Panc1 (cell line): ENCODE results near the gene NDP. TPM values are rescaled to one million over a fixed set of nuclear protein-coding genes. Genes with fewer than 3 reads are reported as not detected.

Source experiments
- ATAC-seq: fragments of 200-7000 bp; cut with Tn5 transposase; 2 replicates; pipeline ENCODE4 v1.9.1; 2020; ENCODE audit warnings: mild to moderate bottlenecking, moderate library complexity
- BruUV-seq: library from RNA; stranded (reverse); fragments of 400-500 nt; replicated peaks from 2 replicates; lab custom pipeline; 2021; lab: Mats Ljungman, UMichigan
- CTCF ChIA-PET: fragments of 300-600 bp; sonication (Branson Sonifier 250); formaldehyde crosslinking; loops from one replicate; lab custom pipeline; 2022; ENCODE audit warnings: antibody characterized with exemption; lab: Charles Lee
- POLR2A ChIA-PET: fragments of 300-600 bp; sonication (Branson Sonifier 250); formaldehyde crosslinking; loops from one replicate; lab custom pipeline; 2022; ENCODE audit warnings: antibody characterized with exemption; lab: Charles Lee
- DNase-seq: peaks from one replicate; pipeline ENCODE4 v3.0.0-alpha.2; 2010; ENCODE audit warnings: low read depth, low spot score
- H3K27ac ChIP-seq: 2 replicates; pipeline ENCODE4 v1.5.1; 2011; ENCODE audit warnings: mild to moderate bottlenecking, low read length, inconsistent platforms
- H3K27me3 ChIP-seq: fragments of 200-500 bp; sonication (Bioruptor generic); 2 replicates; pipeline ENCODE4 v1.6.0; 2014; ENCODE audit warnings: low read length, inconsistent platforms; ENCODE audit not compliant: control insufficient read depth, insufficient read depth
- H3K36me3 ChIP-seq: fragments of 200-500 bp; sonication (Bioruptor generic); 2 replicates; pipeline ENCODE4 v1.5.1; 2014; ENCODE audit warnings: inconsistent platforms, mild to moderate bottlenecking, low read length, moderate library complexity; ENCODE audit not compliant: control insufficient read depth, insufficient read depth
- H3K4me1 ChIP-seq: 2 replicates; pipeline ENCODE4 v1.5.1; 2011; ENCODE audit warnings: inconsistent platforms, mild to moderate bottlenecking, low read length, moderate library complexity; ENCODE audit not compliant: control insufficient read depth, insufficient read depth
- H3K4me3 ChIP-seq, 2 experiments: 2 replicates each; pipeline ENCODE4 v1.5.1; 2011 to 2012; ENCODE audit warnings: low read depth in 2 of 2, low read length in 2 of 2, mild to moderate bottlenecking in 2 of 2, inconsistent platforms in 1 of 2, moderate library complexity in 1 of 2
- H3K9me3 ChIP-seq: fragments of 200-500 bp; sonication (Bioruptor generic); 2 replicates; pipeline ENCODE4 v1.5.1; 2014; ENCODE audit warnings: low read depth, mild to moderate bottlenecking, inconsistent platforms, low read length, moderate library complexity; ENCODE audit not compliant: control insufficient read depth, insufficient read depth
- POLR2AphosphoS5 ChIP-seq: IDR thresholded peaks from 2 replicates; pipeline ENCODE4 v1.6.1; 2012; ENCODE audit warnings: mild to moderate bottlenecking, low read depth, low read length, moderate library complexity
- SIN3A ChIP-seq: IDR thresholded peaks from 2 replicates; pipeline ENCODE4 v1.6.1; 2012; ENCODE audit warnings: low read depth, mild to moderate bottlenecking, low read length, moderate library complexity, borderline replicate concordance; ENCODE audit not compliant: insufficient read depth
- TCF7L2 ChIP-seq: IDR thresholded peaks from 2 replicates; pipeline ENCODE4 v1.6.1; 2011; ENCODE audit warnings: mild to moderate bottlenecking, low read depth, low read length, inconsistent platforms
- in situ Hi-C: cut with HindIII; loops from 2 replicates; pipeline ENCODE4 v1.10.0; 2016; ENCODE audit warnings: low sequenced_read_pairs, low pct_unique_long_range_greater_than_20kb
- intact Hi-C: fragments of 100-400 bp; cut with micrococcal nuclease; formaldehyde crosslinking; loops from one replicate; pipeline ENCODE4 v1.10.0; 2022; ENCODE audit not compliant: unreplicated experiment
- total RNA-seq: library from RNA; stranded (reverse); gene quantifications from one replicate; pipeline ENCODE4 v1.2.1, GENCODE V29; 2021; ENCODE audit not compliant: unreplicated experiment
- TF ChIP-seq, protein P1 (sequence below), 2 experiments: IDR thresholded peaks; 2 replicates each; pipeline ENCODE4 v1.6.1; 2011 to 2012; ENCODE audit warnings: low read depth in 2 of 2, control low read depth in 1 of 2, low read length in 1 of 2, mild to moderate bottlenecking in 1 of 2, moderate library complexity in 1 of 2; ENCODE audit not compliant: insufficient read depth in 1 of 2
- TF ChIP-seq, protein P2 (sequence below): fragments of 450-650 bp; IDR thresholded peaks from 2 replicates; pipeline ENCODE4 v1.5.1; 2017; ENCODE audit warnings: mild to moderate bottlenecking

Gene NDP
- total RNA-seq, 1 experiment from 2014 or later, result not detected

DNA sequence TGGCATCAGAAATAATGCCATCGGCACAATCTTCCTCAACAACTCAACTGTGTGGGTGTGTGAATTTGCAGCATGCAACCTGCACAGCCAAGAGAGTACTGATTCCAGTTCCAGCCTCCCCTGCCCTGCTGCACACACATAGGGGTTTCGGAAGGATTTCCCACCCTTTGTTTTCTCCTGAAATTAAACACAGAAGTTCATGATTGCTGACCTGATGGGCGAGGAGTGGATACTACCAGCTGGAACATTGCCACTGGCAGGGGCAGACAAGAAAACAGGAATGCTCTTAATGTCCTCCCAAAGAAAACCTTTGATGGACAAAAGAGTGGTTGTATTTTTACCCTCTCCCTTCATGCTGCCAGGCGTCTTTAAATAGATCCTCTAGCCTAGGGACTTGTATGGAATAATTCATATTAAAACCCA lies 4.8 kb downstream of the NDP start:
- ATAC-seq (no peak), DNase-seq (no peak)
- TF ChIP-seq, protein P1, sequence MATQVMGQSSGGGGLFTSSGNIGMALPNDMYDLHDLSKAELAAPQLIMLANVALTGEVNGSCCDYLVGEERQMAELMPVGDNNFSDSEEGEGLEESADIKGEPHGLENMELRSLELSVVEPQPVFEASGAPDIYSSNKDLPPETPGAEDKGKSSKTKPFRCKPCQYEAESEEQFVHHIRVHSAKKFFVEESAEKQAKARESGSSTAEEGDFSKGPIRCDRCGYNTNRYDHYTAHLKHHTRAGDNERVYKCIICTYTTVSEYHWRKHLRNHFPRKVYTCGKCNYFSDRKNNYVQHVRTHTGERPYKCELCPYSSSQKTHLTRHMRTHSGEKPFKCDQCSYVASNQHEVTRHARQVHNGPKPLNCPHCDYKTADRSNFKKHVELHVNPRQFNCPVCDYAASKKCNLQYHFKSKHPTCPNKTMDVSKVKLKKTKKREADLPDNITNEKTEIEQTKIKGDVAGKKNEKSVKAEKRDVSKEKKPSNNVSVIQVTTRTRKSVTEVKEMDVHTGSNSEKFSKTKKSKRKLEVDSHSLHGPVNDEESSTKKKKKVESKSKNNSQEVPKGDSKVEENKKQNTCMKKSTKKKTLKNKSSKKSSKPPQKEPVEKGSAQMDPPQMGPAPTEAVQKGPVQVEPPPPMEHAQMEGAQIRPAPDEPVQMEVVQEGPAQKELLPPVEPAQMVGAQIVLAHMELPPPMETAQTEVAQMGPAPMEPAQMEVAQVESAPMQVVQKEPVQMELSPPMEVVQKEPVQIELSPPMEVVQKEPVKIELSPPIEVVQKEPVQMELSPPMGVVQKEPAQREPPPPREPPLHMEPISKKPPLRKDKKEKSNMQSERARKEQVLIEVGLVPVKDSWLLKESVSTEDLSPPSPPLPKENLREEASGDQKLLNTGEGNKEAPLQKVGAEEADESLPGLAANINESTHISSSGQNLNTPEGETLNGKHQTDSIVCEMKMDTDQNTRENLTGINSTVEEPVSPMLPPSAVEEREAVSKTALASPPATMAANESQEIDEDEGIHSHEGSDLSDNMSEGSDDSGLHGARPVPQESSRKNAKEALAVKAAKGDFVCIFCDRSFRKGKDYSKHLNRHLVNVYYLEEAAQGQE (IDR thresholded peaks at IDR 0.05; ENCODE audit: insufficient read depth in 1 of 2, low read depth in 2 of 2, low read length in 1 of 2), result no peak
- TF ChIP-seq, protein P2, sequence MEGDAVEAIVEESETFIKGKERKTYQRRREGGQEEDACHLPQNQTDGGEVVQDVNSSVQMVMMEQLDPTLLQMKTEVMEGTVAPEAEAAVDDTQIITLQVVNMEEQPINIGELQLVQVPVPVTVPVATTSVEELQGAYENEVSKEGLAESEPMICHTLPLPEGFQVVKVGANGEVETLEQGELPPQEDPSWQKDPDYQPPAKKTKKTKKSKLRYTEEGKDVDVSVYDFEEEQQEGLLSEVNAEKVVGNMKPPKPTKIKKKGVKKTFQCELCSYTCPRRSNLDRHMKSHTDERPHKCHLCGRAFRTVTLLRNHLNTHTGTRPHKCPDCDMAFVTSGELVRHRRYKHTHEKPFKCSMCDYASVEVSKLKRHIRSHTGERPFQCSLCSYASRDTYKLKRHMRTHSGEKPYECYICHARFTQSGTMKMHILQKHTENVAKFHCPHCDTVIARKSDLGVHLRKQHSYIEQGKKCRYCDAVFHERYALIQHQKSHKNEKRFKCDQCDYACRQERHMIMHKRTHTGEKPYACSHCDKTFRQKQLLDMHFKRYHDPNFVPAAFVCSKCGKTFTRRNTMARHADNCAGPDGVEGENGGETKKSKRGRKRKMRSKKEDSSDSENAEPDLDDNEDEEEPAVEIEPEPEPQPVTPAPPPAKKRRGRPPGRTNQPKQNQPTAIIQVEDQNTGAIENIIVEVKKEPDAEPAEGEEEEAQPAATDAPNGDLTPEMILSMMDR, result no peak
- TF ChIP-seq SIN3A (no peak), TCF7L2 (no peak), POLR2AphosphoS5 (no peak)
- Histone ChIP-seq H3K4me3 (no peak overlapping the region), H3K36me3 (no peaks in the 10 kb centered on the region), H3K27ac (no peak overlapping the region), H3K27me3 (no peaks in the 10 kb centered on the region; the same call in 1 of the 2 replicates), H3K4me1 (no peaks in the 10 kb centered on the region; the same call in 1 of the 2 replicates), H3K9me3 (no peaks in the 10 kb centered on the region)
- in situ Hi-C loops, result no loop called here
- ChIA-PET CTCF (no interaction called here), POLR2A (no interaction called here)
- intact Hi-C loops, result no loop called here
- no TSS peak for BruUV-seq

DNA sequence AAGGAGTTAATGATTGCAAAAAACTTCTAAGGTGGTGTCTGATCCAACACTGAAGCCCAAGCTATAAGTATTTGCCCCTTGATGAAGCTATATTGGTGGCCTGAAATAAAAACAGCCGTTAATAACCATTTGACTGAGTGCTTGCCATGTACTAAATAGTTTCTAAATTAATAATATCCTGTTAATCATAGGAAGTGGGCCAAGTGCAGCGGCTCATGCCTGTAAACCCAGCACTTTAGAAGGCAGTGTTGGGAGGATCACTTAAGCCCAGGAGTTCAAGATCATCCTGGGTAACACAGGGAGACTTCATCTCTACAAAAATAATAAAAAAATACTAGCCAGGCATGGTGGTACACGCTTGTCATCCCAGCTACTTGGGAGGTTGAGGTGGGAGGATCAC lies 8.3 kb downstream of the NDP start:
- POLR2A ChIA-PET, result no interaction called here
- in situ Hi-C loops, result no loop called here
- CTCF ChIA-PET, result no interaction called here

More for the DNA sequence above, 8.3 kb downstream of the NDP start:
- intact Hi-C loops, result no loop called here
- no peak overlapping the region for H3K4me3 ChIP-seq
- DNase-seq (no peak), ATAC-seq (no peak)
- H3K4me1 ChIP-seq, result no peaks in the 10 kb centered on the region
- H3K27ac ChIP-seq, result no peak overlapping the region
- no peaks in the 10 kb centered on the region for H3K27me3 ChIP-seq
- no peaks in the 10 kb centered on the region for H3K36me3 ChIP-seq
- BruUV-seq, result no TSS peak
- H3K9me3 ChIP-seq, result no peaks in the 10 kb centered on the region
- TF ChIP-seq, protein P2, result no peak
- TF ChIP-seq SIN3A, result no peak
- TF ChIP-seq, protein P1 (IDR thresholded peaks at IDR 0.05; ENCODE audit: insufficient read depth in 1 of 2, low read depth in 2 of 2, low read length in 1 of 2), result no peak
- no peak for TF ChIP-seq POLR2AphosphoS5
- no peak for TF ChIP-seq TCF7L2
